ENCODE measurements around the gene POLR1F.

Gene POLR1F

DNA sequence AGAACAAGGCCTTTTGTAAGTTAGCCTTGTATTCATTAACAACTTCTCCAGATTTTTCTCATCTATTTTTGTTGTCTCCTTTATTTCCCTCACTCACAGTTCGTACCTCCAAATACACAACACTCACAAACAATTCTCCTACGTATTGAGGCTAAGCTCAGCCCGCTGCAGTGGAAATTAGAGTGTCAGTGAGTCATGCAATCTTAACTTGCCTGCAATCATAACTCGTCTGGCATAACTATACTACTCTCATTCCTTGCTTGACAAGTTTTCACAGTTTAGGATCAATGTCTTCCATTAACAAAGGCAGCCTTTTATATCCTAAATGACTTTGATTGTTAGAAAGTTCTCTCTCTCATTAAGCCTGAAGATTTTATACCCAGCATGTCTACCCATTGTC lies 40.8 kb upstream of the POLR1F start:
- peak overlapping the region; percentile 32; the same call in 1 of the 2 replicates for H2AFZ ChIP-seq (ENCODE audit: low read length)
- H3K79me2 ChIP-seq (ENCODE audit: insufficient read depth, low read length), result no peaks in the 10 kb centered on the region
- H3K36me3 ChIP-seq (ENCODE audit: insufficient read depth, low read length), result no peaks in the 10 kb centered on the region
- TF ChIP-seq, protein P1, sequence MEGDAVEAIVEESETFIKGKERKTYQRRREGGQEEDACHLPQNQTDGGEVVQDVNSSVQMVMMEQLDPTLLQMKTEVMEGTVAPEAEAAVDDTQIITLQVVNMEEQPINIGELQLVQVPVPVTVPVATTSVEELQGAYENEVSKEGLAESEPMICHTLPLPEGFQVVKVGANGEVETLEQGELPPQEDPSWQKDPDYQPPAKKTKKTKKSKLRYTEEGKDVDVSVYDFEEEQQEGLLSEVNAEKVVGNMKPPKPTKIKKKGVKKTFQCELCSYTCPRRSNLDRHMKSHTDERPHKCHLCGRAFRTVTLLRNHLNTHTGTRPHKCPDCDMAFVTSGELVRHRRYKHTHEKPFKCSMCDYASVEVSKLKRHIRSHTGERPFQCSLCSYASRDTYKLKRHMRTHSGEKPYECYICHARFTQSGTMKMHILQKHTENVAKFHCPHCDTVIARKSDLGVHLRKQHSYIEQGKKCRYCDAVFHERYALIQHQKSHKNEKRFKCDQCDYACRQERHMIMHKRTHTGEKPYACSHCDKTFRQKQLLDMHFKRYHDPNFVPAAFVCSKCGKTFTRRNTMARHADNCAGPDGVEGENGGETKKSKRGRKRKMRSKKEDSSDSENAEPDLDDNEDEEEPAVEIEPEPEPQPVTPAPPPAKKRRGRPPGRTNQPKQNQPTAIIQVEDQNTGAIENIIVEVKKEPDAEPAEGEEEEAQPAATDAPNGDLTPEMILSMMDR (conservative IDR thresholded peaks at IDR 0.05; ENCODE audit: low read length), result no peak
- no peak for TF ChIP-seq EZH2phosphoT487 (IDR thresholded peaks at IDR 0.05; ENCODE audit: borderline replicate concordance)
- no peaks in the 10 kb centered on the region for H3K4me1 ChIP-seq (ENCODE audit: insufficient read depth, low read length, poor library complexity, severe bottlenecking)
- no peaks in the 10 kb centered on the region for H3F3A ChIP-seq (ENCODE audit: low read depth)
- no peak overlapping the region for H3K4me2 ChIP-seq (ENCODE audit: low read depth, low read length, poor library complexity, severe bottlenecking)
- H3K9me3 ChIP-seq (ENCODE audit: insufficient read depth, low read depth, low read length), result no peaks in the 10 kb centered on the region
- no peaks in the 10 kb centered on the region for H3K27me3 ChIP-seq (ENCODE audit: insufficient read depth, low read length, poor library complexity, severe bottlenecking)
- no peaks in the 10 kb centered on the region for H3K9me2 ChIP-seq (replicated peaks; ENCODE audit: low read depth, low read length)
- H4K20me1 ChIP-seq (ENCODE audit: insufficient read depth, low read length, poor library complexity, severe bottlenecking), result no peaks in the 10 kb centered on the region
- H3K4me3 ChIP-seq (ENCODE audit: low read length, poor library complexity, severe bottlenecking), result no peak overlapping the region
- no peak overlapping the region for H3K9ac ChIP-seq (ENCODE audit: low read depth, low read length, poor library complexity, severe bottlenecking)

DNA sequence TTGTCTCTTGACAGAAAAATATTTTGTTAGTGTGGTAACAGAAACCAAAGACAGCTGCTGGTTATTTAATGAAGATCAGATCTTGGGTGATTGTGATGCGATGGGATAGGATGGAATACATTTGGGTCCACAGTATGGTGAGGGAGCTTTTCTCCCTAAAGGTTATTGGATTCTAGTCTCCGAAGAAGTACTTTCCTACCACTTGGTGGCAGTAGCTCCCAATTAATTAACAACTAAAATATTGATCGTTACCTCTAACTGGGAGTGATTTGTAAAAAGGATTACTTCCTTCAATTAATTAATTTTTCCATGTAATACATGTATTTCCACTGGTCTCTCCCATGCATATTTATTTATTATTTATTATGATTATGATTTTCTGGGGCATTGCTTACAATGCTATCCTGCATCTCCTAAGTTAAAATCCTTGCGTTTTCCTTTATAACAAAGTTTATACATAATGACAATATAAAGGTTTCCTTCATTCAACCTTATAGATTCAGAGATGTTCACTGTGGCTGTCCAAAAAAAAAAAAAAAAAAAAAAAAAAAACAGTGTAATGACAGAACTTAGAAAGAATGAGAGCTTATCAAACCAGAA lies 39.0 kb upstream of the POLR1F start:
- H3K9ac ChIP-seq (ENCODE audit: low read depth, low read length, poor library complexity, severe bottlenecking), result no peak overlapping the region
- no peak overlapping the region for H3K4me2 ChIP-seq (ENCODE audit: low read depth, low read length, poor library complexity, severe bottlenecking)
- no peak overlapping the region for H2AFZ ChIP-seq (ENCODE audit: low read length)
- no peaks in the 10 kb centered on the region for H3K4me1 ChIP-seq (ENCODE audit: insufficient read depth, low read length, poor library complexity, severe bottlenecking)
- H3K4me3 ChIP-seq (ENCODE audit: low read length, poor library complexity, severe bottlenecking), result no peak overlapping the region
- no peaks in the 10 kb centered on the region for H3K36me3 ChIP-seq (ENCODE audit: insufficient read depth, low read length)
- TF ChIP-seq EZH2phosphoT487 (IDR thresholded peaks at IDR 0.05; ENCODE audit: borderline replicate concordance), result no peak
- TF ChIP-seq, protein P1 (conservative IDR thresholded peaks at IDR 0.05; ENCODE audit: low read length), result peak; percentile 64
- no peaks in the 10 kb centered on the region for H3F3A ChIP-seq (ENCODE audit: low read depth)
- H3K9me3 ChIP-seq (ENCODE audit: insufficient read depth, low read depth, low read length), result no peaks in the 10 kb centered on the region
- H3K79me2 ChIP-seq (ENCODE audit: insufficient read depth, low read length), result no peaks in the 10 kb centered on the region
- no peaks in the 10 kb centered on the region for H3K27me3 ChIP-seq (ENCODE audit: insufficient read depth, low read length, poor library complexity, severe bottlenecking)
- H4K20me1 ChIP-seq (ENCODE audit: insufficient read depth, low read length, poor library complexity, severe bottlenecking), result no peaks in the 10 kb centered on the region
- H3K9me2 ChIP-seq (replicated peaks; ENCODE audit: low read depth, low read length), result no peaks in the 10 kb centered on the region

DNA sequence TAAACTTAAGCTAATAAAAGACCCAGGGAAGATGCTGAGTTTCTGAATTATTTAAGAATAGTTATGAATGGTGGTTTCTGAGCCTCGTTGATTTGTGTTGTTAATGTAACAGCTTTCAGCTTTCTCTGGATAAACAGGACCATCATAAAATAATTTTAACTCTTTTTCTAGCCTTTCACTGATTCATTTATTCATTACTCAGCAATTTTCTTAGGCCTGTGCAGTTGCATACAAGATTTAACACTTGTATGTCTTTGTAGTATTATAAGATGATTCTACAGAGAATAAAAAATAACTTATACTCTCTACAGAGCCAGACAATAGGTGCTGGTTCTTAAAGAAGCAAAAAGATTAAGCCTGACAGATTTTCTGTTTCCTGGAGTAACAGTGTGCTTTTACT lies 35.2 kb upstream of the POLR1F start:
- no peak overlapping the region for H3K4me2 ChIP-seq (ENCODE audit: low read depth, low read length, poor library complexity, severe bottlenecking)
- H3K4me3 ChIP-seq (ENCODE audit: low read length, poor library complexity, severe bottlenecking), result no peak overlapping the region
- H3K27me3 ChIP-seq (ENCODE audit: insufficient read depth, low read length, poor library complexity, severe bottlenecking), result no peaks in the 10 kb centered on the region
- H3K9ac ChIP-seq (ENCODE audit: low read depth, low read length, poor library complexity, severe bottlenecking), result no peak overlapping the region
- no peaks in the 10 kb centered on the region for H3K9me3 ChIP-seq (ENCODE audit: insufficient read depth, low read depth, low read length)
- H2AFZ ChIP-seq (ENCODE audit: low read length), result no peak overlapping the region
- TF ChIP-seq, protein P1 (conservative IDR thresholded peaks at IDR 0.05; ENCODE audit: low read length), result no peak
- TF ChIP-seq EZH2phosphoT487 (IDR thresholded peaks at IDR 0.05; ENCODE audit: borderline replicate concordance), result no peak
- H3K9me2 ChIP-seq (replicated peaks; ENCODE audit: low read depth, low read length), result no peaks in the 10 kb centered on the region
- no peaks in the 10 kb centered on the region for H4K20me1 ChIP-seq (ENCODE audit: insufficient read depth, low read length, poor library complexity, severe bottlenecking)
- no peaks in the 10 kb centered on the region for H3K79me2 ChIP-seq (ENCODE audit: insufficient read depth, low read length)
- no peaks in the 10 kb centered on the region for H3F3A ChIP-seq (ENCODE audit: low read depth)
- no peaks in the 10 kb centered on the region for H3K36me3 ChIP-seq (ENCODE audit: insufficient read depth, low read length)
- H3K4me1 ChIP-seq (ENCODE audit: insufficient read depth, low read length, poor library complexity, severe bottlenecking), result no peaks in the 10 kb centered on the region

Data from Loucy (cell line).